Peyer's patch (tissue), 4 donors: ENCODE results near the gene ISY1.

ENCODE experiments used
- CTCF ChIP-seq, 6 experiments: fragments of 450-650 bp in 4 of 6; fragments of 200-600 bp in 2 of 6; sonication (generic) in 1 of 6; IDR thresholded peaks; one replicate each; pipeline ENCODE4 v1.5.1; 2017 to 2019; ENCODE audit warnings: antibody characterized with exemption in 6 of 6, mild to moderate bottlenecking in 3 of 6, moderate library complexity in 1 of 6
- POLR2A ChIP-seq, 2 donors: fragments of 450-650 bp; IDR thresholded peaks; one replicate each; pipeline ENCODE4 v1.5.1; 2017; ENCODE audit warnings: antibody characterized with exemption in 2 of 2, mild to moderate bottlenecking in 2 of 2, moderate library complexity in 2 of 2

- TF ChIP-seq CTCF (IDR thresholded peaks at IDR 0.05) (no peak), POLR2A (IDR thresholded peaks at IDR 0.05) (no peak)
Observed at GRCh38 chr3:129139911-129140310, 21.0 kb downstream of the ISY1 start.
